Subcutaneous adipose tissue (tissue), 4 donors: ENCODE measurements around the gene CASP8. TPM values are rescaled to one million over a fixed set of nuclear protein-coding genes. Genes with fewer than 3 reads are reported as not detected.

ENCODE experiments used
- total RNA-seq, 4 donors: library from RNA; depleted of rRNA; stranded (reverse); fragments of >200 nt; gene quantifications; one replicate each; pipeline ENCODE4 v1.1.0, GENCODE V29; 2016
- TF ChIP-seq, protein P1 (sequence below): fragments of 450-650 bp; IDR thresholded peaks from one replicate; pipeline ENCODE4 v1.5.1; 2016; ENCODE audit warnings: low read depth, mild to moderate bottlenecking, control low read depth, antibody characterized with exemption, moderate library complexity

CASP8 gene
- total RNA-seq, 4 donors from 2014 or later = 17.3 to 34.8 (median 22.7) TPM

DNA sequence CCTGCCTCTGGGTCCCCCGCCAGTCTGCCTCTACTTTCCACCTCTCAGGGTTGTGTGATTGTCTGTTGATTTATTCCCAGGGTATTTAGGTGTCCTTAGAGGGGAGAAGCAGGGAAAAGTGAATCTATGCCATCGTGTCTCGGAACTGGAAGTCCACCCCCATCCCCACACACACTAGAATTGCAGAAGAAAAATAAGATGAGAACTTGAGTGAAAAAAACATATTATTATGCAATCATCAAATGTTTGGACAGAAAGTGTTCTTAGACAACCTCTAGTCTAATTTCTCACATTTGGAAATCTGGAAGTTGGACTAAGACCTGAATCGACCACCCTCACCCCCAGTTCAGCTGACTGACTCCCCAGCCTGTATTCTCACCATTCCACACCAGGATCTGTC is 14.1 kb upstream of the CASP8 start:
- TF ChIP-seq, protein P1, sequence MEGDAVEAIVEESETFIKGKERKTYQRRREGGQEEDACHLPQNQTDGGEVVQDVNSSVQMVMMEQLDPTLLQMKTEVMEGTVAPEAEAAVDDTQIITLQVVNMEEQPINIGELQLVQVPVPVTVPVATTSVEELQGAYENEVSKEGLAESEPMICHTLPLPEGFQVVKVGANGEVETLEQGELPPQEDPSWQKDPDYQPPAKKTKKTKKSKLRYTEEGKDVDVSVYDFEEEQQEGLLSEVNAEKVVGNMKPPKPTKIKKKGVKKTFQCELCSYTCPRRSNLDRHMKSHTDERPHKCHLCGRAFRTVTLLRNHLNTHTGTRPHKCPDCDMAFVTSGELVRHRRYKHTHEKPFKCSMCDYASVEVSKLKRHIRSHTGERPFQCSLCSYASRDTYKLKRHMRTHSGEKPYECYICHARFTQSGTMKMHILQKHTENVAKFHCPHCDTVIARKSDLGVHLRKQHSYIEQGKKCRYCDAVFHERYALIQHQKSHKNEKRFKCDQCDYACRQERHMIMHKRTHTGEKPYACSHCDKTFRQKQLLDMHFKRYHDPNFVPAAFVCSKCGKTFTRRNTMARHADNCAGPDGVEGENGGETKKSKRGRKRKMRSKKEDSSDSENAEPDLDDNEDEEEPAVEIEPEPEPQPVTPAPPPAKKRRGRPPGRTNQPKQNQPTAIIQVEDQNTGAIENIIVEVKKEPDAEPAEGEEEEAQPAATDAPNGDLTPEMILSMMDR = no peak

DNA sequence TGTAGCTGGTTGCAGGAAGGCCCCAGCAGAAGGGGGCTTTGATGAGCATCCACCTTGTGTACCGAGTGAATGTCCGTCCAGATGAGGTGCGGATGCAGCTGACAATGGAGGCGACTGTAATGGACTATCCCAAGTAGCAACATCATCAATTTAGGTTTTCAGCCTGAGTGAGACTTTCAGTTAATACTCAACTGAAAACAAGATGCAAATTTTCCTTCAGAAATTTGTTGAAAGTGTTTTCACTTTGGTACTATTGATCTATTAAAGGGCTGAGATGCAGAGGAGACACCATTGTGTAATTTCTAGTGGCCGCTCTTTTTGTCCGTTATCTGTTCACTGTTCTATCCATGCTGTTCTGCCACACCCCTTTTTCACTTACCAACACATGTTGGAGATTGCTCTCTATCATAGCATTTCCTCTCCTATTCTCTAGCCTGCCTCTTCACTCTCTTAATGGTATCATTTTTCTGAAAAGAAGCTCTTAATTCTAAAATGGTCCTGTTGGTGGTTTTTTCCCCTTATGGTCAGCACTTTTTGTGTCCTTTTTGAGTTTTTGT is 12.0 kb upstream of the CASP8 start:
- TF ChIP-seq, protein P1 = no peak

DNA sequence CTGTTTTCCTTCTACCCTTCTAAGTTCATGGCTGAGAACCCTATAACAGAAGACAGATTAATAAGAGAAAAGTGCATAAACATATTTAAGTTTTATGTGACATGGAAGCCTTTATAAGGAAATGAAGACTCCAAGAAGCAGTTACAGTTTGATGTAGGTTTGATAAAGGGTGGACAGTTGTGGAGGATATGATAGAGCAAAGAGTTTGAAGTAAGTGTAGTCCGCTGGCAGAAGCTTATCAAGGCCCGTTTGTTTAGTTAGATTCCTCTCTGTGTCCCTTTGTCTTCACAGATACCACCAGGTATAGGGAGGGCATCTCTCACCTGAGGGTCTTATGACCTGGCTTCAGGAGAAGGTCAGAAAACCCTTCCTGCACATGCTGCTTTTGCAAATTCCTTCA is 10.4 kb upstream of the CASP8 start:
- TF ChIP-seq, protein P1 = no peak

DNA sequence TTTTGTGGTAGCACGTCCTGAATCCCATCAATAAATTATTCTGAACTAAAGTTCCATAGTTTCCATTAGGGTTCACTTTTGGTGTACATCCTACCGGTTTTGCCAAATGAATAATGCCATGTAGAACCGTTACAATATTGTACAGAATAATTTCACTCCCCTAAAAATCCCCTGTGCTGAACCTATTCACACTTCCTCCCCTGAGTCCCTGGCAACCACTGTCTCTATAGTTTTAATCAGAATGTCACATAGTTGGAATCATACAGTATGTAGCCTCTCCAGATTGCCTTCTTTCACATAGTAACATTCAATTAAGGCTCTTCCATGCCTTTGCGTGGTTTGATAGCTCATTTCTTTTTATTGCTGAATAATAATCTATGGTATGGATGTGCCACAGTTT is 9.6 kb upstream of the CASP8 start:
- TF ChIP-seq, protein P1 = no peak

DNA sequence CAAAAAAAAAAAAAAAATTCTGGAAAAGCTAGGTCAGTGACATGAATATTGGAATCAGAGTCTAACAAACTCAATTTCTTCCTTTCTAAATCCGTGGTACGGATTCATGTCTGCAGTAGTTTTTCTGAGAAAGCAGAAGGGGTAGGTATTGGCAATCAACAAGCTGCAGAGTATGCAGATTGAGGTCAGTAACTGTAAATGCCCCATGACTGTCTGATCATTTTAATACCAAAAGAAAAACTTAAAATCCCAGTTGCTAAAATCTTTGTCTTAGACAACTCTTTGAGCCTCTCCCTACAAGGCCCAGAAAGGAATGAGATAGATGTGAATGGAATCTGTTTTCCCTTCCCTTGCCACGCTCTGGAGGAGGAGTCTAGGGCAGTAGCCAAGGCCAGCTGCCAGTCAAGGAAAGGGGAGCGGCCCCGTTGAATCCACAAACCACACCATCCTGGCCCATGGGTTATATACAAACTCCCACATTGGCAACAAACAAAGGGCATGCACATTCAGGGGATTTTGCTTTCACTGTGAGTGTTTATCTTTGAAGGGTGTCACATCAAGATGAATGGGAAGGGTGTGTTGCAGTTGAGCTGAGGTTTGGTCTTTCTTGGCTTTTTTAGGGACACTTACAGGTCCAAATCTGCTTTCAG is 6.1 kb upstream of the CASP8 start:
- TF ChIP-seq, protein P1 = no peak

DNA sequence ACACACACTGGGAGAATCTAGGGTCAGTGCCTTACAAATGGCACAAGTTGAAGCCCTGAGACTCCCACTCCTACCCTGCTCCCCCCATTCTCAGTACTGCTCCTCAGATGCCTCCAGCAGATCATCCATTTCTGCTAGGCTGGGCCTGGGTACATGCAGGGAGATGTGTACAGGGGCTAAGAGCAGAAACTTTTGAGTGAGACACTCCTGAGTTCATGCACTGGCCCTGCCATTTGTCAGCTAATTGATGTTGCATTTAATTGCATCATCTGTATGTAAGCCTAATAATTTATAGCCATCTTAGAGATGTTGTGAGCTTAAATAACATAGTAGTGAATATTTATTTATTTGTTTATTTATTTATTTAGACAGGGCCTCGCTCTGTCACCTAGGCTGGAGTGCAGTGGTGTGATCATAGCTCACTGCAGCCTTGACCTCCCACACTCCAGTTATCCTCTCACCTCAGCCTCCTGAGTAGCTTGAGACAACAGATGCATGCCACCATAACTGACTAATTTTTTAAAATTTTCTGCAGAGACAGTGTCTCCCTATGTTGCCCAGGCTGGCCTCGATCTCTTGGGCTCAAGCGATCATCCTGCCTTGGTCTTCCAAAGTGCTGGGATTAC is 4.8 kb upstream of the CASP8 start:
- TF ChIP-seq, protein P1 = no peak

DNA sequence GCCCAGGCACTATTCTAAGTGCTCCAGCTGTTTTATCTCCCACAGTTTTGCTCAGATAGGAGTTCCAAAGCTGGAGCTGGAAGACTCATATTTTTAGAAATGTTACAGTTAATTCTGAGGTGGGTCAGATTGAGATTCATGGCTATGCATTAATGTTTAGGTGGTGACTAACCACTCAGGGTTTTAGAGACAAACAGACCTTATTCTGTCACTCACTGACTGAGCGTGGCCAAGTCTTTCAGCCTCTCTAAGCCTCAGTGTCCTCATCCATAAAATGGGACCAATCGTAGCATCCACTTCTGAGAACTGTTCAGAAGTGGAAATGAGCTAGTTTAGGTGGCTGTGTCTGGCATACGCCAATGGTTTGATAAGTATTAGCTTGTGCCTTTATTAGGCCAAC is 4.3 kb upstream of the CASP8 start:
- TF ChIP-seq, protein P1 = no peak
